ENCODE data around the gene PDE6G.

The PDE6G gene

DNA sequence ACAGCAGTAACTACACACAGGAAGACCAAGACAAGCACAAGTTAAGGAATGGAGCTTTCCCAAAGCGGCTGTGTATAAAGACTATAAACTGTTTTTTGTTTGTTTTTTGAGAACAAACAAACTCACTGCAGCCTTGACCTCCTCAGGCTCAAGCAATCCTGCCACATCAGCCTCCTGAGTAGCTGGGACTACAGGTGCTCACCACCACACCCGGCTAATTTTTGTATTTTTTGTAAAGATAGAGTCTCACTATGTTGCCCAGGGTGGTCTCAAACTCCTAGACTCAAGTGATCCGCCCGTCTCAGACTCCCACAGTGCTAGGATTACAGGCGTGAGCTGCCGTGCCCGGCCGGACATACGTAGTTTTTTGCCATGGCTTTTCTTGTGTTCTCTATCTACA, 4.1 kb upstream of the PDE6G start:
- no peak for DNase-seq

DNA sequence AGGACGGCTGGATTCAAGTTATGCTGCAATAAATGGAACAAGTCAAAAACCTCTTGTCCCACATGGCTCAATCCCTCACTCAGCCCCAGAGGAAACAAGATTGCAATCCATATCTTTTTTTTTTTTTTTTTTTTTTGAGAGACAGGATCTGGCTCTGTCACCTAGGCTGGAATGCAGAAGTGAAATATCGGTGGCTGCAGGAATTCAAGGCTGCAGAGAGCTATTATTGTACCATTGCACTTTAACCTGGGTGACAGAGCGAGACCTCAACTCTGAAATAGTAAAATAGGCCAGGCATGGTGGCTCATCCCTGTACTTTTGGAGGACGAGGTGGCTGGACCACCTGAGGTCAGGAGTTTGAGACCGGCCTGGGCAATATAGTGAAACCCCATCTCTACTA, 2.7 kb upstream of the PDE6G start:
- DNase-seq = no peak

- no peak for DNase-seq
Observed at GRCh38 chr17:81656835-81657234, 493 bp upstream of the PDE6G start.

DNA sequence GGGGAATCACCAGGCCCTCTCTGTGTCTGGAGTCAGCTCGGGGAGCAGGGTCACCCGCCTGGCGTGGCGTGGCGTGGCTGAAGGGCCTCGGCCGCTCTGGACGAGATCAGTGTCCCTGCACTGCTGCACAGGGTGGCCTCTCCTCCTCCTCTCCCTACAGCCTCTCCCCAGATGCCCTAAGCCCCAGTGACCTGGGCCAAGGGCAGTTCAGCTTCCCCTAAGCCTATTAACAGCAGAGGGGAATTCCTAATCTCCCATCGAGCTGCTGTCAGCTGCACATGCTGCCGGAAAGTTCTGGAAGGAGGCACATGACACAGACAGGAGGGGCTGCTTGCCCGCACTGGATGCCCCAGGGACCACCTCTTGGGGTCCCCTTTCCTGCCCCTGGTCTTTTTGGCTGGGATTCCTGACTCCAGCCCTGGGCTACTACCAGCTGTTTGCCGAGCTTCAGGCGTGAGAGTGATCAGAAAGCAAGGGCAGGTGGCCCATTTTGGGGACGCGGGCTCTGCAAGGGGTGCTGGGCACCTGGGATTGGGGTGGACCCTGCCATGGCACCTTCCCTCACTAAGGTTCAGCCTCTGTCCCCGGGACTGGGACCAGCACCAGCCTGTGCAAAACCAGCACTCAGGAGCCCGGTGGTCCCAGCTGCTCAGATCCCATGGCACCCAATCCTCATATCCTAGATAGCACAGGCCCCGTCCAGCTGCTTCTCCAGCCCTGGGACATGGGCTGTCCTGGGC, 794 bp downstream of the PDE6G start:
- DNase-seq = no peak

DNA sequence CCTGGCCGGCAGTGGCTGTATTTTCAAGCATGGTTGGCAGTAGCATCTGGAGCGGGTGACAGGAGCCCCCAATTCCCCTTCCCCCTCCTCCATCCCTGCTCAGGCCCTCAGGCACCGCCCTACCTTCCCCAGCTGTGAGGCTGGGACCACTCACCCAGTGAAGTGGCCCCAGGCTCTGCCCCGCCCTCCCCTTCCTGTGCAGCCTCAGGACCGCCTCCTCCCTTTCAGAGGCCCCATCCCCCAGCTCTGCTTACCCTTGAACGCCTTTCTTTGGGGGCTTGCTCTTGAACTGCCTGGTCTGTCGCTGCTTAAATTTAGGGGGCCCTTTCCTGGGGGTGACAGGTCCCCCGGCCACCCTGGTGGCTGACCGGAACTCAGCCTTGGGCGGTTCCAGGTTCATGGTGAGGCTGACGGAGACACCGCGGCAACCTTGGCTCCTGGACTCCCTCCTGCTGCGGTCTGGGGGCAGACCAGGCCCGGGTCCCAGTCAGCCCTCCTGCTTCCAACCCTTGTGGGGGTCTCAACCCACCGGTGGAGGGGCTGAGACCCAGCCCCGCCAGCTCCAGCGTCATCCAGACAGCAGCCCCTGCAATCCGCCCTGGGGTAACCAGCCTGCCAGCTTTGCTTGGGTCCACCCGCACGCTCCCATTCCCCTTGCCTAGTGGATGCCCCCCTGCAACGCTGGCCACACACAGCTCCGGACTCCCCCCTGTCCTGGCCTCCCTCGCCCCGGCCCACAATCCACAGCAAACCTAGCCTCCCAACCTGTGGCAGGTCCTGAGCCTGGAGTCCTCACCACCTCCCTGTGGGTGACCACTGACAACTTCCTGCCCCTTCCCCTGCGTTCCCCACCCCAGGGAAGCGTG, 3.2 kb downstream of the PDE6G start:
- no peak for DNase-seq

DNA sequence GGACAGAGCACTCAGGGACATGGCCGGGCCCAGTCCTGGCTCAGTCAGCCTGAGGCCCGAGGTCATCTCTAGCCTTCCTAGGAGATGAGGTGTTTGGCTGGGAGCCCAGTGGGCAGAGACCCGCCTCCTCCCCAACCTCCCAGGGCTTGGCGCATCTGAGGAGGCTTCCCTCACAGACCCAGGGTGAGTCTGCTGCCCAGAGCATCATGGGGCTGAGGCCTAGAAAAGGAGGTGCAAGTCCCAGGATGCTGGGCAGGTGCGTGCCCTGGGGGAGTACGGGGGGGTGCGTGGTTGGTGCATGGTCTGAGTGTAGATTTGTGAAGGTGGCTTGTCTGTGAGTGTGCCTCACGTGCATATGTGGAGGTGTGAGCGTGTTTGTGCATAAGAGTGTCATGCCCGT, 4.7 kb downstream of the PDE6G start:
- no peak for DNase-seq

DNA sequence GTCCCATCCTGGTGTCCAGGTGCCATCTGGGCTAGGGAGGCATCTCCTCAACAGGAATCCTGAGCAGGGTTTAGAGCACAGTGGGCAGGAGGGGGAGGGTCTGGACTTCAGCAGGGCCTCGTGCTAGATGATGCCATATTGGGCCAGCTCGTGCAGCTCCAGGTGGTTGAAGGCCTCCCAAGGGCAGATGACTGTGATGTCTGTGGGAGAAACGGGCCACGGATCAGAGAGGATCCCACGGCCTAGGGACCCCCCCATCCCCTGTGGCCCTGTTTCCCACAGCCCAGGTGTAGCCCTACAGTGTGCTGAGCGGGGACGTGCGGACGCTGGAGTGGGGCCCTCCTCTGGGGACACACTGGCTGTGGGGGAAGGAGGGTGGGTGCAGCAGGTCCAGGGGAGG, 5.4 kb downstream of the PDE6G start:
- DNase-seq = no peak

GRCh38 chr17:81648707-81649085, 7.6 kb downstream of the PDE6G start:
- DNase-seq = no peak

DNA sequence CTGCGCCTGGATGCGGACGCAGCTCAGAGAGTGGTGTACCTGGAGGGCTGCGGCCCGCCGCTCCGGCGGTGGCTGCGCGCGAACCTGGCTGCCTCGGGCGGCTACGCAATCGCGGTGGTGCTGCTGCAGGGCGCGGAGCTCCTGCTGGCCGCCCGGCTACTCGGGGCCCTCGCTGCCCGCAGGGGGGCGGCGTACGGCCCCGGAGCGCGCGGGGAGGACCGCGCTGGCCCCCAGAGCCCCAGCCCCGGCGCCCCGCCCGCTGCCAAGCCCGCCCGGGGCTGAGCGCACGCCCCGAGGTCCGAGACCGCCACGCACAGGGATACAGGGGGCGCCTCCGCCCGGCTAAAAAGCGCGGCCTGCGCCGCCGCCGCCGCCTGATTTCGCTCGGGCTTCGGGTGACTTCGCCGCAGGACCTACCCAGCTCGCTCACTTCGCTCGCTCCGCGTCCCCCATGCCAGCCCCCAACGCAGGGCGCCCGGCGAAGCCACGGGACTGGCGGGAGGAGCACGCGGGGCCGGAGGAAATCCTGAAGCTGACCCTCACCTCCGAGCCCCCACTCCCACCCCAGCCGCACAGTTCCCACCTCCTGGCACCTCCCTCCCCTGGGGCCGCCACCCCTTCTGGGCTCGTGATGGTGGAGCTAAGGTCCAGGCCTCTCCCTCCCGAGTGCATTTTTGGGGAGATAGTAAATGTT, 8.2 kb downstream of the PDE6G start:
- DNase-seq = no peak

- no peak for DNase-seq
Observed at GRCh38 chr17:81647640-81648012, 8.7 kb downstream of the PDE6G start.

DNA sequence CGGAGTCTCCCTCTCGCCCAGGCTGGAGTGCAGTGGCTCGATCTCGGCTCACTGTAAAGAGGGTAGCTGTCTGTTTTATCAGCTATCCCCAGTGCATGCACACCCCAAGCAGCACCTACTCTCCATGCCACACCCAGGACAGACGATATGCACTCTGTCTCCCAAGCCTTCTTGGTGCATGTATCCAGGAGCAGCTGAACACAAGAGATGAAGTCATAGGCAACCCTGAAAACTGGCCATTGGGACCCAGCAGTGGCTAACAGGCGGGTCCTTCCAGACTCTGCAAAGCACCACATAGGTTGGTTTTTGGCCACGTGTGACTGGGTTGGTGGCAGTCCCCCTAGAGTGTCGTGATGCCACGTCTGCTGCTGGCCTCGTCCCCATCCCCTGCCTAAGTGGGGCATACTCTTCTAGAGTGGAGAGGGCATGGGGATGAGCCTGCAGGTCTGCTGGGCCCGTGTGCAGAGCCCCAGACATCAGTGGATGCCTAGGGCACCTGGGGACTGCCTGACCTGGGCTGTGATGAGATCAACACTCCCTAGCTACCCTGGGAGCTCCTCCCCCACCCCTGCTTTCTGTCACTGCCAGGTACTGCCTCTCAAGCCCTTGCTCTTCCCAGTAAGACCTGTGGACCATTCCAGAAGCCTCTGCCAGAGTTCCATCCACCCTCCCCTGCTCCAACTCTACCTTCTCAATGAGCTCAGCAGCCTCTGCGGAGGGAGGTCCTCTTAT, 9.3 kb downstream of the PDE6G start:
- no peak for DNase-seq

- no peak for DNase-seq
Observed at GRCh38 chr17:81644976-81645952, 11.1 kb downstream of the PDE6G start.

DNA sequence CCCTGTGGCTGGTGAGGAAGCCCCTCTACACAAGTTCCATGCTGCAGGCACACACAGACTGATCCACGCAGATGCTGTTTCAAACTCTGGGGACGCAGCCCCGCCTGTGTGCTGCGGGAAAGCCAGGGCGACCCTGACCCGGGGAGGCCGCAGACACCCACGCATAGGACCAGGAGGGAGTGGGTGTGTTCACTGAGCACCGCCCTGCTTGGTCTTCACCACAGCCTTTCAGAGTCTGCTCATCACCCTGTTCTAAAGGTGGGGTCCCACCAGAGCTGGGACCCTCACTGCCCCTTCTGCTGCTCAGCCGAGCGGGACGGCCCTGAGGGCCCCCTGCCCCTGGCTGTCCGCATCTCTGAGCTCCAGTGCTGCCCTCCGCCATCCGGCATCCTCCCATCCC, 11.8 kb downstream of the PDE6G start:
- no peak for DNase-seq

DNA sequence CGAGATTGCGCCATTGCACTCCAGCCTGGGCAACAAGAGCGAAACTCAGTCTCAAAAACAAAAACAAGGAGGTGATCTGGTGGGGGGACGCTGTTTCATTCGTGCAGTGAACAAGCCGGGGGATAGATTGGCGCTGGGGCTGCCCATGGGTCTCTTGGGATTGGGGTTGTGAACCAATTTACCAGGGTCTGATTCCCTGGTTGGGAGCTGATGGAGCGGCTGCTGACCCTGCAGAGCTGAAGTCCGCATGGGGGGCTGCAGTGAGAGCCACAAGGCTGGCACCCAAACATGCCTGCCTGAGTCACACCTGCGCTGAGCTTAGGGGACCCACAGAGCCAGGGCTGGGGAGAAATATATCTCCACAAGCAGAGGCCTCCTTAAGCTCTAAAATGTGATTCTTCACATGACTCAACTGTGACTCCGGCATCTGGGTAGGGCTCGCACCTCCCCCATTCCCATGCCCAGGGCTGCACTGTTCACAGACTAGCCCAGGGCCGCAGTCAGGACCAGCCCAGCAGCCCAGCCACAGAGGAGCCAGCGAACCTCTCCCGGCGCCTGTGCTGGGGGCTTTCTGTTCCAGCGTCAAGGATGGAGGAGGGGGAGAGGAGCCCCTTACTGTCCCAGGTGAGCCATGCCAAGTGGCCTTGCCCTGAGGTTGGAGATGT, 14.4 kb downstream of the PDE6G start:
- DNase-seq = no peak

- DNase-seq = no peak
Observed at GRCh38 chr17:81640011-81640410, 16.3 kb downstream of the PDE6G start.

DNA sequence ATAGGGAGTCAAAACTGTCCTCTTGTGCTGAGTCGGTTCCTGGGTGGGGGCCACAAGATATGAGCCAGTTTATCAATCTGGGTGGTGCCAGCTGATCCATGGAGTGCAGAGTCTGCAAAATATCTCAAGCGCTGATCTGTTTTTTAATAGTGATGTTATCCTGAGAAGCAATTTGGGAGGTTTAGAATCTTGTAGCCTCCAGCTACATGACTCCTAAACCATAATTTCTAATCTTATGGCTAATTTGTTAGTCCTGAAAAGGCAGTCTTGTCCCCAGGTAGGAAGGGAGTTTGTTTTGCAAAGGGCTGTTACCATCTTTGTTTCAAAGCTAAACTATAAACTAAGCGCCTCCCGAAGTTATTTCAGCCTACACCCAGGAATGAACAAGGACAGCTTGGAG, 17.7 kb downstream of the PDE6G start:
- DNase-seq = no peak

DNA sequence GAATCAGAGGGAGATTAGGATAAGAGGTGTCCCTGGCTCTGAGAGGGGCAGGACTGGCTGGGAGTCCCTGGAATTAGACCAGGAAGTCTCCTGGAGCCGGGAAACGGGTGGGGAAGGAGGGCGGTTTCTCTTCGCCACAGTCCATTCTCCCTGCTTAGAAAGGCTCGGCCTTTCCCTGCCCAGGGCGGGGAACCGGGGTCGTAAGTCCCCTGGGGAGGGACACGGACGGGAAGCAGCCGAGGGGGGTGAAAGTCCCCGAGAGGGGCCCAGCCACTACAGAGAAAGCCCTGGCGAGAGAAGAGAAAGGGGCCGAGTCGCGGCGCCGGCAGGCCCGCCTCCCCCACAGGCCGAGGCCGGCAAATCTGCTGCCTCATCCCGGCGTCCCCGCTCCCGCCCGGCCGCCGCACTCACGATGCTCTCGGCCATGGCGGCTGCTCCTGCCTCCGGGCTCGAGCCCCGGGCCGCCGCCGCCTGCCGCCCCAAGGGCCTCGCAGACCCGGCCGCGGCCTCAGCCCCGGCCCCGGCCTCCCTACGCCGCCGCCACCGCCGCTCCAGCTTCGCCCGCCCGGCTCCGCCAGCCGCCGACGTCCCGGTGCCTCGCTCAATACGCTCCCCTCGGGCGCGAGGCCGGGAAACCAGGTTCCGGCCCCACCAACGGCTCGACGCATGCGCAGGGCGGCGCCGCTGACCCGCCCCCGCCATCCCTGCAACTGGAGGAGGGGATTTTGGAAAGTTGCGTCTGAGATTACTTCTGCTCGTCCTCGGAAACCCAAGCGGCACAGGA, 19.6 kb downstream of the PDE6G start, which contains the start of the genes NPLOC4 and TSPAN10:
NPLOC4 (minus strand) TSS at position 608 of the 784 bp plus-strand sequence; CDS start at position 426, 182 bp downstream.
TSPAN10 (plus strand) TSS at position 692 of the 784 bp plus-strand sequence. CDS start 5,217 bp downstream, outside the sequence.
- peak; percentile 66 for DNase-seq

GRCh38 chr17:81635973-81636504, 20.3 kb downstream of the PDE6G start:
- DNase-seq = no peak

DNA sequence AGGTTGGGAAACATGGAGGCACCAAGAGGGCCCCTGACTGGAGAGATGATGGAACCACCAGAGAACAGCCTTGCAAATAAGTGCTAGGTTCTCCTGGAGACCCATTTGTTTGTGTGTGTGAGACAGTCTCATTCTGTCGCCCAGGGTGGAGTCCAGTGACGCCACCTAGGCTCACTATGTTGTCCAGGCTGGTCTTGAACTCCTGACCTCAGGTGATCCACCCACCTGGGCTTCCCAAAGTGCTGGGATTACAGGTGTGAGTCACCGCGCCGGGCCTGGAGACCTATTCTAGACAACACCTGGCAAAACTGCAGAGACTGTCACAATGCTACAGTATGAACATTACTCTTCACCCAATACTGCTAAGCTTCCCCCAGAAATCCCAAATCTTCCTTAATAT, 20.9 kb downstream of the PDE6G start:
- DNase-seq = no peak

DNA sequence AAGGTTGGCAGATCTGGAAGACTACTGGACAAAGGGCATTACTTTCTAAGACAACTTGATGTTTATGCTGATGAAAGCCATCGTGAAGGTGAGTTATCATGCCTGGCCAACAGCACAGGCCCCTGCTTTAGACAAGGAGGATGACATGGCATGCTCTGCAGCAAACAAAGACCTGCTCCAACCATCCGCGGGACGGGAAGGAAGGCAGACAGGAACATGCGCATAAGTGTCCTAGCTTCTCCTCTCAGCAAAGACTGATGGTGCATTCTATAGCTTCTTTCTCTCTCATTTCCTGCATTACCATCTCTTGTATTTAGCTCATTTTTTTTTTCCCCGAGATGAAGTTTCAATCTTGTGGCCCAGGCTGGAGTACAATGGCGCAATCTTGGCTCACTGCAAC, 24.9 kb downstream of the PDE6G start:
- DNase-seq = no peak

Data from NCI-H1694 (cell line).